CD4-positive, alpha-beta T cell treated with Interleukin-15 for 4 hours (primary cell): Measurements from ENCODE around the gene RPH3AL.
"Not testable (repeated sequence)": the region's sequence is repeated elsewhere in the genome, so short reads cannot be mapped to it uniquely, and the experiment has no call there.

Experiments
- DNase-seq: peaks from one replicate; pipeline ENCODE4 v3.0.0-alpha.2; 2020; ENCODE audit warnings: low spot score

RPH3AL gene

DNA sequence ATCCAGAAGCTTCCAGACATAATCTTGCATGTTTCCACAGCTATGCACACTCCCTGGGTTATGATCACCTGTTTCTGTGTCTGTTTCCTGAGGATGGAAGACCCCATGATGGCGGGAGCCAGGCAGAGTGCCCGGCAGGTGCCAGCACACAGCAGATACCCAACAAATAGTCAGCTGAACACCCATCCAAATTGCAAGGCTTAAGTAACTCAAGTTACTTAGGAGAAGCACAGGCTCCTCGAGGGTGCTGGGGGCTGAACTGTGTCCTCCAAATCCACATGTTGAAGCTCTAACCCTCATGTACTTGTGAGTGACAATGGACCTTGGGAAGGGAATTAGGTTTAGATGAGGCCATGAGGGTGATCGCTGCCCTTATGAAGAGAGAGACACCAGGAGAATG, 91.7 kb downstream of the RPH3AL start:
- no peak for DNase-seq

DNA sequence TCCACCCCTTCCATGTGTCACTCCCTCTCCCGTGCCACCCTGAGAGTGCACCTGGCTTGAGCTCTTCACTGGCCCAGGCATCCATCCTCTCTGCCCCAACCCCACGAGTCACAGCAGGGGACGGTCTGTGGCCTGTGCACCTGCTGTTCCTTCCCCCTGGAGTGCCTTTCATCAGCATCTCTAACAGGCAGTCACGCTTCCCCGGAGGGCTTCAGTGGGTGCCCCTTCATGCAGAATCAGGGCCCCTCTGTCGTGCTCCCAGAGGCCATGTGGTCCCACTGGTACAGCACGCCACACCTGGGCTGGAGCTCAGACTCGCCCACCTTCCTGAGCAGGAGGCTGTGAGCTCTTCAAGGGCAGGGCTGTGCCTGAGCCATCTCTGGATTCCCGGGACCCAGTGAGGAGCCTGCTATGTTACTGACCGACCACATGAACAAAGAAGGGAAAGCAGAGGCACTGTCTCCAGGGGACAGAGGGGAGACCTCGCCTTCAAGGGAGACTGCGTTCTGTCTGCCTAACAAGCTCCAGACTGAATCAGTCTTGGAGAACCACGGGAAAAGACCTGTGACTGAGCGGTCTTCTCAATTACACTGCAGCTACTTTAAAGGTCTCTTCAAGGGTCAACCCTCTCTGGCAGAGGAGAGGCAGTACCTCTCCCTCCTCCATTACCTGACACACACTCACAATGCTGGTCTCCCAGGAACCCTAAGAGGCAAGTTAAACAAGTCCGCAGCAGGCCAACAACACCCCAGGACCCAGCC, 92.4 kb downstream of the RPH3AL start:
- no peak for DNase-seq

DNA sequence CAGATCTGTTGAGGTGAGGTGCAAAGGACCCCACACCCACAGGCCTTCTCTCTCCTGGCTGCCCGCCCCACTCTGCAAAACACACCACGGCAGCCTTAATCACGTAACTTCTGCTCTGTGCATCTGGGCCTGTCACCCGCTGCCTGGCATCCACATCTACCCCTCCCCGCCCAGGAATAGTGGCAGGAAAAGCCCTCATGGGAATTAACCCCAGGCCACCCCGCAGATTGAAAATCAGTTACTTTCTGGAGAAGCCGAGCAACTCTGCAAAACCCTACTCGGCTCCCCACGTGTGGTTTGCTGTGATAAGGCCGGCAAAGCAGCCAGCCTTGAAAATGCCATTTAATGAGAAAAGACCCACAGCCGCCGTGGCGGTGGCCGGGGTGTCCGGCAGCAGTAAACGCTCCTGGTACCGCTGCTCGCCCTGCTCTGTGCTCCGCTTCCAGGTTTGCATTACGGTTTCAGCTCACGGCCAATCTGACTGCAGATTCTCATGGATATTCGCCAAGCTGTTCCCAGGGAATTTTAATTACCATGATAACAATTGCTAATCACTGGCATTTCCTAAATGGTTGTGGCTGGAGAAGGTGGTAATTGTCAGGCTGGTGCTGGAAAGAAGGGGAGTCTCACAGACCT, 93.1 kb downstream of the RPH3AL start:
- DNase-seq = no peak

DNA sequence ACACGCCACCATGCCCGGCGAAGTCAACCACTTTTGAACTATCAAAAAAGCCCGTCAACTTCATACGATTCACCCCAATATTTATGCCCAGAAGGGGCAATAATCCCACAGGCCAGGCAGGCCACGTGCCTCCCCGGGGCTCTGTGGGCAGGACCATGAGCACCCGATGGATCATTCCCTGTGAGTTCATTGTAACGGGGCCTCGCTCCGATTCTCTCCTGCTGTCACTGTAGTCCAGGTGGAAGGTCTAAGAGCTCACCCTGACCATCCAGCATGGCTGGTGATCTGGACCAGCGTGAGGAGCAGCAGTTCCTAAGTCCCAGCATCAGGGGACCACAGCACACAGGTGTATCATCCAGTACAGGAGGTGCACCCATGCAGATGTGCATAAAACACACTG, 93.7 kb downstream of the RPH3AL start:
- DNase-seq = no peak

DNA sequence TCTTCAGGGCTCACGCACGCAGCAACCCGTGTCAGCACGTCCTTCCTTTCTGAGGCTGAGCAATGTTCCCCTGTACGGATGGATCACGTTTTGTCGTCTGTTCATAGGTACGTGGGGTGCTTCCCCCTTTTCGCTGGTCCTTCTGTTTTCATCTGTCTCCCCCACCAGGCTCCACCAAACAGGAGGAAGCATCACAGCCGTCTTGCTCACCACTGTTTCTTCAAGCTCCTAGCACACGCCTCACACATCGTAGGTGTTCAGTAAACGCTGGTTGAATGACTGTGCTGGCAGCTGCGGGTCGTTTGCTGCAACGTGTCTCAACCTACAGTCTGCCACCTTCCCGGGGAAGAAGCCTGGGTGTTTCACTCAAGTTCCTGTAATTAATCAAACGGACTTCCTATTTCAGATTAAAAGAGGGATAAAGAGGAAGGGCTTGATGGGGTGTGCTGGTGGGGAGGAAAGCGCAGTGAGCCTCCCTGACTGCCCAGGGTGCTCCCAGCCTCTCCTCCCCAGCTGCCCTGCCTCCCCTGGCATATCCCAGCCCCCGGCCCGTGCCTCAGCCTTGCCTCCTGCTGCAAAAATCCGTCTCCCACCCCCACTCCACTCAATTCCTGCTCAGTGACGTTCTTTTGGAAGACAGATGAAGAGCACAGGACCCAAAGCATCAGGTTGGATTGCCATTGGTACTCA, 94.4 kb downstream of the RPH3AL start:
- DNase-seq = no peak

DNA sequence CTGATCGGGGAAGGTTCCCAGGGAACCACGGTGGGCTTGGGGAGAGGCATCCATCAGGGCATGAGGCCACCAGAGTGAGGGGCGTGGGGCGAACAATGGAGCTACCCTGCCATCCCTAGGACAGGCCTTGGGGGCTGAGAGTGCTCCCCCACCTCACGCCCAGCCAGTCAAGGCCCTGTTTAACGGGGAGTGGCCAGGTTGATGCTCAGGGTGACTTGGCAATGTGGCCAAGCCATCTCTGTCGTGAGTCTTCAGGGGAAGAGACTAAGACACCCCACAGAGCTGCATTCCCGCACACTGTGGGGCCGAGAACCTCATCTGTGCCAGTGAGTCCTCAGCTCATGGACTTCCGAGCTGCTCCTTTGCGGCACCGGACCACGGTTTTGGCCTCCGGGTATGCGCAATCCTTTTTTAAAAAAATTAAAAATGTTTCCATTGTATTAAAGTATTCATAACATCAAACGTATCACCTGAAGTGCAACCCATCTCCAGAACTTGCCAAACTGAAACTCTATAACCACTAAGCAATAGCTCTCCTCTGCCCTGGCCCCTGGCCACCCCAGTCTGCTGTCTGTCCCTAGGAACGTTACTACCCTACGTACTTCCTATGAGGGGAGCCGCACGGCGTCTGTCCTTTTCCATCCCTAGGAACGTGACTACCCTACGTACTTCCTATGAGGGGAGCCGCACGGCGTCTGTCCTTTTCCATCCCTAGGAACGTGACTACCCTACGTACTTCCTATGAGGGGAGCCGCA, 99.3 kb downstream of the RPH3AL start:
- no peak for DNase-seq

DNA sequence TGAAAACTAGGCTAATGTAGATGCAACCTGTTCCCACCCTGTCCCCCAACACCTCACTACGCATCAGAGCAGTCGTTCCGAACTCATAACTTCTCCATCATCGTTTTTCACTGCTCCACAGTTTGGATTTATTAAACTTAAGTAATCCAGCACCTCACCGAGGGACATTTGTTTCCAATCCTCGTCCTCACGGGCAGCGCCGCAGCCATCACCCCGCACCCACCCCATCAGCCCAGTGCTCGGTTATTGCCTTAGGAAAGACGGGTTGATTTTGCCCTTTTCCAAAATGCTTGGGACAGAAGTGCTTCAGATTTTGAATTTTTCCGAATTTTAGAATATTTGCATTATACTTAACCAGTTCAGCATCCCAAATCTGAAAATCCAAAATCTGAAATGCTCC, 100.2 kb downstream of the RPH3AL start:
- no peak for DNase-seq

DNA sequence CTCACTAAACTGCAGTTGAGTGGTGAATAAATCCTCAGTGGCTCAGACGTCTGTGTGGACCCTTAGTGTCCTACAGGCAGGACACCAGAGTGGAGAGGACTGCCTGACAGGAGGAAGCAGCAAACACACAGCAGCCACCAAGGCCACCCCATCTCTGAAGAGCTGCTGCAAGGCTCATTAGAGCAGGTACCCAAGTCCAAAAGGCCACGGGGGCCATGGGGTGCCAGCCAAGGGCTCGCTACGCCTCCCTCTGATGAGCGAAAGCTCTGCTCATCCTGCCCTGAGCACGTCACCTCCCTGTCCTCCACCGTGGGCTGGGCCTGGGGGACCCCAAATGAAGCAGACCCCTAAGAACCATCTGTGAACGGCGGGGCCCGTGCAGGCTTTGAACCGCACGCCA, 101.1 kb downstream of the RPH3AL start:
- no peak for DNase-seq

DNA sequence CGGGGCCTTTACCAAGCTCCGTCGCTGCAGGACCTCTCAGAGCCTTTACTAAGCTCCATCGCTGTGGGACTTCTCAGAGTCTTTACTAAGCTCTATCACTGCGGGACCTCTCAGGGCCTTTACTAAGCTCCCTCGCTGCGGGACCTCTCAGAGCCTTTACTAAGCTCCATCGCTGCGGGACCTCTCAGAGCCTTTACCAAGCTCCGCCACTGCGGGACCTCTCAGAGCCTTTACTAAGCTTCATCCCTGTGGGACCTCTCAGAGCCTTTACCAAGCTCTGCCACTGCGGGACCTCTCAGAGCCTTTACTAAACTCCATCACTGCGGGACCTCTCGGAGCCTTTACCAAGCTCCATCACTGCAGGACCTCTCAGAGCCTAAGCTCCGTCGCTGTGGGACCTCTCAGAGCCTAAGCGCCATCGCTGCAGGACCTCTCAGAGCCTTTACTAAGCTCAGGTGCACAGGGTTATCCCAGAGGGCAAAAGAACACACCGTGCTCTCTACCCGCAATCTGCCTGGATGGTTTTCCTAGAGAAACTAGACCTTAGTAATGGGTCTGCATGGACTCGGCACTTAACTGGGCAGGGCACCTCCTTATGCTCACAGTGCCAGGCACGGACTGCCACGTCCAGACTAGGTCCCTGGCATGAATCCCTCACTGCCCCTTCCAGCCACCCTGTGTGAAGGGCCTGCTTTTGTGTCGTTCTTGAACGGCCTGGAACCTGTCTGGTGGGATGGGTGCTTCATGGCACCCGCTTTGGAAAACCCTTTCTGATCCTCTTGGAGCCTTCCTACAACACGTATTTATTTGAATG, 101.9 kb downstream of the RPH3AL start:
- DNase-seq = no peak

DNA sequence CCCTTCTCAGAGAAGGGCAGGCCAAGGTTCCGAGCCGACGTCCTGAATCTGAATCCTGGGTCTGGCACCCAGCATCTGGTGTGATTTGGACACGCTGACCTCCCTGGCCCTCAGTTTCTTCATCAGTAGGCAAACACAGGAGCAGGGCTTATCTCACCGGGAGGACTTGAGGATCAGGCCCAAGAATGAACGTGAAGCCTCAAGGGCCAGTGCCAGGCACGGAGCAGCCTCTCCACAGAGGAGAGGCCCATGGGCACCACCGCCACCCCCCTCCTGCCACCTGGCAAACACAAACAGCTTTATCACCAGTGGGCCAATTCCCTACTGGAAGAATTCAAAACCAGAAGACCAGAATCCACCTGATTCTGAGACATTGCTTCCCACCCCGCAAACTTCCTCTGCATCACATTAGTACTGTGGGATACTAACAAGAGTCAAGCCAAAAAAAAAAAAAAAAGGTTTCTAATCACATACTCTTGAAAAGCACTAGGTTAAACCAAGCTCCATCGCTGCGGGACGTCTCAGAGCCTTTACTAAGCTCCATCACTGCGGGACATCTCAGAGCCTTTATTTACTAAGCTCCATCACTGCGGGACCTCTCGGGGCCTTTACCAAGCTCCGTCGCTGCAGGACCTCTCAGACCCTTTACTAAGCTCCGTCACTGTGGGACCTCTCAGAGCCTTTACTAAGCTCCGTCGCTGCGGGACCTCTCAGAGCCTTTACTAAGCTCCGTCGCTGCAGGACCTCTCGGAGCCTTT, 103.2 kb downstream of the RPH3AL start:
- DNase-seq = no peak

DNA sequence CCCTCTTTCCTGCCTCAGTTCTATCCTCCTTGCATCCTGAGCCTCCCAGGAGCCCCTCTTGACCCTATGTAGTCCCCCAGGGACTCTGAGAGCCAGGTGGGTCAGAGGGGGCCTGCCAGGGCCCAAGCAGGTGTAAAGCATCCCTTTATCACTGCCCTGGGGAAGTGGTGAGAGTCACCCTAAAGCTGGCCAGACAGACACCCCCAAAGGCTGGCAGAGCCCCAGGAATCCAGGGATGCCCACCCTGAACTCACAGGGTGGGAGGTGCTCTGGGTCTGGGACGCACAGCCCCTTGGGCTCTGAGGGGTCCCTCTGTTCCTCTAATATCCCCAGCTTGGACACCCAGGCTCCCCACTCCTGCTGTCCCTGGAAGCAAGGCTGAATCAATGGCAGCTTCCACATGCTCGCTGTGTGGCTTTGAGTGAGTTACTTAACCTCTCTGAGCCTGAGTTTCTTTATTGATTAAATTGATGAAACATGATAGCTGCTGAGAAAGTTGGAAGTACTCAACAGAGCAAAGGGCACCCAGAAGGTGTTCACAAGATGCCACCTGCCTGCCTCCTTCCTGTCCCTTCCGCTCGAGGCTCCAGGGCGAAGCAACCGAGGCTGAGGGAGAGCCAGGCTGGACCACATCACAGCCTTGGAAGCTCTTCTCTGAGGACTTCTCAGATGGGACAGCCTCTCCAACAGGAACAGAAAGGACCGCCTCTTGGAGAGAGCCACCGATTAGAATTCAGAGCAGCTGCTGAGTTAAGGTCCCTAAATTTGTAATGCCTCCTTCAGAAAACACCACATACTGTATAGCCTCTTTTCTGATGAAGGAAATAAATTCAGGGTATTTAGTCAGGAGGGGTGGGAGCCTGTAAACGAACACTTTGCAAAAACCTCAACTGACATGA, 104.0 kb downstream of the RPH3AL start:
- DNase-seq = no peak

DNA sequence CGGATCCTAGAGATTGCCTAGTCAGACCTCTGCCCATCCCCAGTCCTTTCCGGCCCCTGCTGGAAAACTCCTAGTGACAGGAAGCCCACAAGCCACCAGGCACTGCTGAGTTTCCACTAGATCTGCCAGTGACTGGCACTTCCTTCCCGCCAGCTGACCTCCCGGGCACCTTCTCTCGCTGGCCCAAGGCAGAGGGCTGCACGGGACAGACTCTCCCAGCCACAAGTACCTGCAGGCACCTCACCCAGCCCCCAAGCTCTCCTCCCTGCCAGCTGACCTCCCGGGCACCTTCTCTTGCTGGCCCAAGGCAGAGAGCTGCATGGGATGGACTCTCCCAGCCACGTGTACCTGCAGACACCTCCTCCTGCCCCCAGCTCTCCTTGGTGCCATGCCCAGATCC, 104.8 kb downstream of the RPH3AL start:
- no peak for DNase-seq

DNA sequence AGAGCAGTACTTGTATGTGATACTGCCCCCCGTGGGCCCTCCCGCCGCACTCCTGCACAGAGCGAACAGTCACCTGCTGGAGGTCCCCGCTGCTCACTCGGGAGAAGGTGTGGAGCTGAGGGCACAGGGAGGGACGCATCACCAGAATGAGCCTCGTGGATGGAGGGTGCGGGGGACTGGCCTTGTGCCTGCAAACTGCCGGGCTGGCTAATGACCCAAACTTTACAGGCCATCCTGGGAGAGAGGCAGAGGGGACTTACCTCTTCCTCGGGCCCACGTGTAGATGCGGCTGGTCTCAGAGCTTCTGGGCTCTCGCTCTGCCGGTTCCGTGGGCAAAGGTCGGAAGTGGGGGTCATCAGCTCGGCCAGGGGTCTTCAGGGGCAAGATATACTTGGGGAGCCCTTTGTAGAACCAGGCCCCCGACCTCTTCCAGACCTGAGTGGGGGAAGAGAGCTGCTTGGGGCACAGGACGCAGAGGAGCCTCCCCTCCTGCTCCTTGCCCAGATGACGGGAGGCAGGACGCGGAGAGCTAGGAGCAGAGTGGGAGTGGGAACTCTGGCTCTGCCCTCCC, 105.7 kb downstream of the RPH3AL start:
- DNase-seq = no peak

DNA sequence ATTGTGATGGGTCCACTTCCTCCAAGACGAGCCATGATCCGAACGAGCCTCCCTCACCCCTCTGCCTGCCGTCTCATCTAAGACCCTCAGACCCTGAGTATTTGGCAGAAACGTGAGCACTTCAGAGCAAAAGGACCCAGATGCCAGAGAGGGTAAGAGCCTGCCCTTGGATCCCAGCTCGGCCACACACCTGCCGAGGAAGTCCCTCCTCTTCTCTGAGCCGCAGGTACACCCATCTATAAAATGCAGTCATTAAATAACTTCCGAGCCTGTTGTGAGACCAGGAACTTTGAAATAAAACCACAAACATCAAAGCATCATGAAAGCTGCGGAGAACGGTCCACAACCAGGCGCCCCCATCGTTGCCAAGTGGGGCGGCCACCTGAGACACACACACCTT, 106.4 kb downstream of the RPH3AL start:
- no peak for DNase-seq

DNA sequence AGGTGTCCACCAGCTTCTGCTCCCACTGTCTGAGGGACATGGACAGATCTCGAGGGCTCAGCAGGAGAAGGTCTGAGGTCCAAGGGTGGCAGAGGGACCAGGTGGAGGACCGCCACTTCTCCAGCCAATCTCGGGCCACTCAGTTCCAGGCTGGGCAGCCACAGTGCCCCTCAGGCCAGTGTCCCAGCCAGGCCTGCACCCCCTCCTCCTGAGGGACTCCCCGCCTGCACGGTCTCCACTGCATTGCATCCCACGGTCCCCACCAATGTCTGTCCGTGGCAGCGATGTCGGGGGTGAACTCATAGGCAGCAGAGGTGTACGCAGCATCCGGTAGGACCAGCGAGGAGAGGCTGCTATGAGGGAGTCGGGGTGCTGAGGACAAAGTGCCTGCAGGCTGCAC, 107.0 kb downstream of the RPH3AL start:
- DNase-seq = no peak

DNA sequence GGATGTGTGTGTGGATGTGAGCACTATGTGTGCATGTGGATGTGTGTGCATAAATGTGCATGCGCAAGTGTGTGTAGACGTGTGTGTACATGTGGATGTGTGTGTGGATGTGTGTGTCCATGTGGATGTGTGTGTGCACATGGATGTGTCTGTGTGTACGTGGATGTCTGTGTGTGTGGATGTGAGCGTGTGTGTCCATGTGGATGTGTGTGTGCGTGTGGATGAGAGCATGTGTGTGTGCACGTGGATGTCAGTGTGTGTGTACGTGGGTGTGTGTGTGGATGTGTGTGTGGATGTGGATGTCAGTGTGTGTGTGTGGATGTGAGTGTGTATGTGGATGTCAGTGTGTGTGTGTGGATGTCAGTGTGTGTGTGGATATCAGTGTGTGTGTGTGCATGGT, 107.6 kb downstream of the RPH3AL start:
- no peak for DNase-seq

DNA sequence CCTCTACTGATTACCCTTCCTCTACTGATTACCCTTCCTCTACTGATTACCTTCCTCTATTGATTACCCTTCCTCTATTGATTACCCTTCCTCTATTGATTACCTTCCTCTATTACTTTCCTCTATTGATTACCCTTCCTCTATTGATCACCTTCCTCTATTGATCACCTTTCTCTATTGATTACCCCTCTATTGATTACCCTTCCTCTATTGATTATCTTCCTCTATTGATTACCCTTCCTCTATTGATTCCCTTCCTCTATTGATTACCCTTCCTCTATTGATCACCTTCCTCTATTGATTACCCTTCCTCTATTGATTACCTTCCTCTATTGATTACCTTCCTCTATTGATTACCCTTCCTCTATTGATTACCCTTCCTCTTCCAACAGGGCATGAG, 108.7 kb downstream of the RPH3AL start:
- not testable (repeated sequence) for DNase-seq

DNA sequence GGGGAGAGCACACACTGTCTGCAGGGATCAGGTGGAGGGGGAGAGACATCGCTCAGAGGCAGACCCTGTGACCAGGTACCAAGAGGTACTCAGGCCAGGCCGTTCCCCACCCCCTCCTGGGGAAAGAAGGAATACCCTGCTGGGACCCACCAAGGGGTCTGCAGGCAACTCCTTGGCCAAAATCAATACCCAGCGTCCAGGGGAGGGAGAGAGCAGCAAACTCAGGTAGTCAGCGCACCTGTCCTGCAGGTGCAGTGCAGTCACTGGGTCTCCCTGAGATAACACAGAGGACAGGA, 113.7 kb downstream of the RPH3AL start:
- no peak for DNase-seq

DNA sequence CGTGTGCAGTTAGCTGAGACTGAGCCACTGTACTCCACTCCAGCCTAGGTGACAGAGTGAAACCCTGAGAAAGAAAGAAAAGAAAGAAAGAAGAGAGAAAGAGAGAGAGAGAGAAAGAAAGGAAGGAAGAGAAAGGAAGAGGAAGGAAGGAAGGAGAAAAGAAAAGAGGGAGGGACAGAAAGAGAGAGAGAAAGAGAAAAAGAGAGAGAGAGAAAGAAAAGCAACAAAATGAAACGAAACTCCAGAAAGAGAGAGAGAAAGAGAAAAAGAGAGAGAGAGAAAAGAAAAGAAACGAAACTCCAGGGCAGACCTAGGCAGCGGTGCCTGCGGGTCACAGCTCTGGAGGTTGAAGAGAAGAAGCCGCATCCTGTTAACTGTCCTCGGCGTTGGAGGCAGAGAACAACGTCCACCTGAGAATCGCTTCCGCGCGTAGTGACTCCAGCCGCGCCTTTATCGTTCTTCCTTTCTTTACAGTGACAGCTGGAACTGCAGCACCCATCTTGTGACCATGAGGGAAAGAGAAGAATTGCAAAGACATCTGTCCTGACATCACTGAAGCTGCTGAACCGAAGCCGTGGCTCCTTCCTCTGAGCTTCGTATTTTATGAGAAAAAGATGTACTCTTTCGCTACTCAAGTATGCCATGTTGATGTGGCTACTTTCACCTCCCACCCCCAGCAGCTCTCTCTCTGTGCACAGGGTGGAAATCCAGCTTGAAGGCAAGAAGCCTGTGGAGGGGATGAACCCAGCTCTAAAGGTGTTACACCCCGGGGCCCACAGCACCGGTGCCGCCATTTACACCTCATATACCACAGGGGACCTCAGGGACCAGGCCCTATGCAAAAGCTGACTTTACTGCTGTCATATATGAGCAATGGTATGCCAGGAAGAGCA, 114.3 kb downstream of the RPH3AL start:
- no peak for DNase-seq
